Small intestine (tissue), 7 donors: ENCODE results near the gene MARCHF7. TPM values are rescaled to one million over a fixed set of nuclear protein-coding genes. Genes with fewer than 3 reads are reported as not detected.

Experiments
- DNase-seq, 2 donors: peaks; one replicate each; pipeline versions ENCODE4 v3.0.0 to v3.0.0-alpha.2; 2013
- FAIRE-seq: peaks from 2 replicates; lab custom pipeline; 2012; peaks lifted over from hg19 to GRCh38; lab: Jason Lieb, UNC
- H3K27ac ChIP-seq, 3 donors: one replicate each; pipeline ENCODE4 v1.5.1; 2013; ENCODE audit warnings: low read length in 2 of 3, mild to moderate bottlenecking in 2 of 3, control low read depth in 1 of 3, inconsistent platforms in 1 of 3, low read depth in 1 of 3, moderate library complexity in 1 of 3
- H3K27me3 ChIP-seq, 3 donors: one replicate each; pipeline ENCODE4 v1.6.1; 2013; ENCODE audit warnings: low read length in 3 of 3, inconsistent platforms in 1 of 3; ENCODE audit not compliant: control insufficient read depth in 3 of 3, insufficient read depth in 3 of 3
- H3K36me3 ChIP-seq, 3 donors: one replicate each; pipeline ENCODE4 v1.6.1; 2013; ENCODE audit warnings: low read length in 3 of 3, inconsistent platforms in 1 of 3, low read depth in 1 of 3, mild to moderate bottlenecking in 1 of 3, moderate library complexity in 1 of 3; ENCODE audit not compliant: control insufficient read depth in 3 of 3, insufficient read depth in 2 of 3
- H3K4me1 ChIP-seq, 3 donors: one replicate each; pipeline ENCODE4 v1.6.1; 2013; ENCODE audit warnings: low read length in 2 of 3, inconsistent platforms in 1 of 3, low read depth in 1 of 3, mild to moderate bottlenecking in 1 of 3, moderate library complexity in 1 of 3; ENCODE audit not compliant: control insufficient read depth in 3 of 3, insufficient read depth in 2 of 3
- H3K4me3 ChIP-seq, 3 donors: one replicate each; pipeline ENCODE4 v1.5.1; 2013; ENCODE audit warnings: low read length in 3 of 3, control low read depth in 1 of 3, inconsistent platforms in 1 of 3, low read depth in 1 of 3, mild to moderate bottlenecking in 1 of 3, moderate library complexity in 1 of 3
- H3K9me3 ChIP-seq, 2 donors: one replicate each; pipeline ENCODE4 v1.6.1; 2013; ENCODE audit warnings: low read depth in 1 of 2, low read length in 1 of 2; ENCODE audit not compliant: control insufficient read depth in 2 of 2, insufficient read depth in 1 of 2
- WGBS, 3 donors: extraction: QIAGEN DNeasy Blood & Tissue Kit; methylation state at CpG; one replicate each; pipeline ENCODE4 v1.1.7; 2013; 5-methylcytosine and 5-hydroxymethylcytosine counted together
- polyA plus RNA-seq, 4 donors: library from polyadenylated mRNA; stranded (reverse) in 3 of 4; unstranded in 1 of 4; fragments of 200-250 nt in 3 of 4; fragments of 120-200 nt in 1 of 4; gene quantifications; one replicate each; pipeline versions ENCODE4 v1.2.1 to v1.2.3, GENCODE V29; 2013
- donor health status: healthy with polysubstance abuse.
- donor health status: control.
- donor health status: control.
- donor health status: Bipolar disorder and iron deficiency.
- donor health status: healthy.

The MARCHF7 gene
- polyA plus RNA-seq, 4 donors = 17.9 to 67.2 (median 26.9) TPM

GRCh38 chr2:159725713-159726112, 13.4 kb downstream of the MARCHF7 start:
- H3K27ac ChIP-seq = no peak overlapping the region
- H3K36me3 ChIP-seq = peaks cover 0 to 14% (median 6%) of the 10 kb centered on the region in 3 donors
- DNase-seq (no peak), FAIRE-seq (no peak)
- no peaks in the 10 kb centered on the region for H3K27me3 ChIP-seq
- H3K4me3 ChIP-seq = no peak overlapping the region
- 92 to 96% (median 94%) methylated on average over 3 of the region's 3 CpGs for WGBS, 3 donors
- no peaks in the 10 kb centered on the region for H3K9me3 ChIP-seq
- H3K4me1 ChIP-seq = no peaks in the 10 kb centered on the region

GRCh38 chr2:159728629-159729028, 16.3 kb downstream of the MARCHF7 start:
- Histone ChIP-seq H3K9me3 (no peaks in the 10 kb centered on the region), H3K27ac (no peak overlapping the region), H3K4me3 (no peak overlapping the region), H3K4me1 (no peaks in the 10 kb centered on the region), H3K36me3 (peaks cover 0 to 29% (median 11%) of the 10 kb centered on the region in 3 donors), H3K27me3 (no peaks in the 10 kb centered on the region)
- WGBS, 3 donors = 70 to 86% (median 83%) methylated on average over 3 of the region's 3 CpGs
- DNase-seq = no peak
- no peak for FAIRE-seq

- Histone ChIP-seq H3K27ac (no peak overlapping the region), H3K27me3 (no peaks in the 10 kb centered on the region), H3K36me3 (peaks cover 12 to 44% (median 16%) of the 10 kb centered on the region in 3 donors), H3K4me3 (no peak overlapping the region), H3K9me3 (no peaks in the 10 kb centered on the region), H3K4me1 (no peaks in the 10 kb centered on the region)
- 92 to 97% (median 96%) methylated on average over 1 of the region's 1 CpG for WGBS, 3 donors
- DNase-seq (no peak), FAIRE-seq (no peak)
Measured at GRCh38 chr2:159735648-159736047, 23.3 kb downstream of the MARCHF7 start.

GRCh38 chr2:159736048-159736447, 23.7 kb downstream of the MARCHF7 start:
- Histone ChIP-seq H3K27ac (no peak overlapping the region), H3K4me3 (no peak overlapping the region), H3K27me3 (no peaks in the 10 kb centered on the region), H3K9me3 (no peaks in the 10 kb centered on the region), H3K36me3 (peaks cover 12 to 40% (median 16%) of the 10 kb centered on the region in 3 donors), H3K4me1 (no peaks in the 10 kb centered on the region)
- no peak for FAIRE-seq
- 78 to 80% (median 78%) methylated on average over 3 of the region's 3 CpGs for WGBS, 3 donors
- DNase-seq = no peak

GRCh38 chr2:159737292-159737916, 25.1 kb downstream of the MARCHF7 start:
- Histone ChIP-seq H3K9me3 (no peaks in the 10 kb centered on the region), H3K27me3 (no peaks in the 10 kb centered on the region), H3K4me3 (no peak overlapping the region), H3K36me3 (peaks cover 12 to 31% (median 15%) of the 10 kb centered on the region in 3 donors), H3K27ac (no peak overlapping the region), H3K4me1 (no peaks in the 10 kb centered on the region)
- DNase-seq (no peak), FAIRE-seq (no peak)
- WGBS, 3 donors = 96 to 100% (median 98%) methylated on average over 1 of the region's 1 CpG

- Histone ChIP-seq H3K9me3 (no peaks in the 10 kb centered on the region), H3K36me3 (peaks cover 12 to 32% (median 12%) of the 10 kb centered on the region in 3 donors), H3K4me1 (no peaks in the 10 kb centered on the region), H3K4me3 (no peak overlapping the region), H3K27me3 (no peaks in the 10 kb centered on the region), H3K27ac (no peak overlapping the region)
- DNase-seq (no peak), FAIRE-seq (no peak)
- 95 to 99% (median 98%) methylated on average over 11 of the region's 11 CpGs for WGBS, 3 donors
Measured at GRCh38 chr2:159737917-159738296, 25.6 kb downstream of the MARCHF7 start.

GRCh38 chr2:159738509-159739390, 26.4 kb downstream of the MARCHF7 start:
- DNase-seq (no peak), FAIRE-seq (no peak)
- H3K4me3 ChIP-seq = no peak overlapping the region
- no peak overlapping the region for H3K27ac ChIP-seq
- H3K36me3 ChIP-seq = peaks cover 12 to 31% (median 12%) of the 10 kb centered on the region in 3 donors
- 93 to 97% (median 95%) methylated on average over 15 of the region's 15 CpGs for WGBS, 3 donors
- no peaks in the 10 kb centered on the region for H3K9me3 ChIP-seq
- no peaks in the 10 kb centered on the region for H3K27me3 ChIP-seq
- H3K4me1 ChIP-seq = no peaks in the 10 kb centered on the region

- Histone ChIP-seq H3K4me1 (no peaks in the 10 kb centered on the region), H3K36me3 (peaks cover 7 to 30% (median 15%) of the 10 kb centered on the region in 3 donors), H3K9me3 (no peaks in the 10 kb centered on the region), H3K27me3 (no peaks in the 10 kb centered on the region), H3K4me3 (no peak overlapping the region), H3K27ac (no peak overlapping the region)
- FAIRE-seq = no peak
- DNase-seq = no peak
- WGBS, 3 donors = 85 to 95% (median 91%) methylated on average over 6 of the region's 6 CpGs
Measured at GRCh38 chr2:159742846-159743245, 30.5 kb downstream of the MARCHF7 start.
